ENCODE results near the gene OCRL.

OCRL gene

DNA sequence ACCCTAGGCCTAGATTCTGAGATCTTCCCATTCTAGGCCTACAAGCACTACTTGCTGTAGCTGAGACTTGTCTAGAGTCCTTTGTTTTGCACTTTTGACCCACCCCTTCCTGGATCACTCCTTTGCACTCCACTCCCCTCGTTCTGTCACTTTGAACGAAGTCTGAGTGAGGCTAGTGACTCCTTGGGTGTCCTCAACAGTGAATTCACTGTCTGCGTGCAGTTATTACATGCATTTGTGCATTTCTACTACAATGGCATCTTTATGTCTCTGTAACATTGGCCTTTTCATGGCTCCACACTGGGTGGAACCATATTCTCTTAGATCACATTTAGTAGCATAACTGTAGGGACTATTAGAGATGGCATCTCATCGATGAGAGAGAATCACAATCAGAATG is 50.5 kb downstream of the OCRL start:
- no peak for DNase-seq

DNA sequence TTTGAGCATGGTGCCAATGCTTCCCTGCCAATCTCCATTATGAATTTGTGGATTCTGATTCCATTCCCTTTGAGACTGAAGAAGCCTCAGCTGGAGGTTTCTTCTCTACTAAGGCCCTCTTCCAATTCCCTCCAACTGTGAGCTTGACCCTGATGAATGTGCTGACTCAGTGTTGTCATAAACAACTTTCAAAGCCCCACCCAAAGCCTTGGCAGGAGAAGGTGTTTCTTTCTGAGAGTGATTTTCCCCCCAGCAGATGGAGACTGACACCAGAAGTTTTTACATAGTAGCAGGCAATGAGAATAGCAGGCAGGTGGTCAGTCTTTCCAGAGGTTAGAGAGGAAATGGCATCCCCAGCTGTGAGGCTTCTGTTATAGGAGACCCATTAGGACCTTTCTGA is 53.1 kb downstream of the OCRL start:
- DNase-seq, result no peak

GRCh38 chrX:129594781-129595180 is 54.7 kb downstream of the OCRL start:
- no peak for DNase-seq

DNA sequence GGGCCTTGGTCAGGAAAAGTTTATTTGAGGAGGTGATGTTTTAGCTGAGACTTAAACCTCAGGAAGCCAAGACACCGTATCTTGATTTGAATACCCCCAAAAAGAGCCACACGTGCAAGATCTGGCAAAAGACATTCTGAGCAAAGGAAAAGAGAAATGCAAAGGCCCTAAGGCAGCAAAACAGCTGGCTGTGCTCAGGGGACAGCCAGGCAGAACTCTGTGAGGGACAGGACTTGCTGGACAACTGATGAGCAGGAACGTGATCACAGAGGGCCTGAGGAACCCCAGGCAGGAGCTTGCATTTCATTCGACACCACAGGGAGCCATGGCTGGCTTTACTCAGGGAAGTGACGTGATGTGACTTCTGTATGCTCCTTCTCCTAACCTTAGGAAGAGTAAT is 56.0 kb downstream of the OCRL start:
- no peak for DNase-seq

DNA sequence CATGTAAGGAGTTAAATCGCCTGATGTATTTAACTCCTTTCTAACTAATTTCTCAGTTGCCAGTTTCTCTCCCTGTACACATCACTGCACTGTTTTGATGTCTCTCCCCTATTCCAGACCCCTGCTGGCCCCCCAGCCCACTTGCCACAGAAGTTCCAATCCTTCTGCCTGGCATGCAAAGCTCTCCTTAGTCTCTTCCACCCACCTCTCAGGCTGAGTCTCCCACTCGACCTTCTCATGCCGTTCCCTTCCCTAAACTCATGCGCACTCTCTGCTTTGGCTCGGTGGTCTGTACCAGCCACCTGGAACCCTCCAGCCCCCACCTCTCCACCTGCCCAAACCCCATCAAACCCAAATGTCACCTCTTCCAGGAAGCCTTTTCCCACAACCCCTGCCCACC is 57.8 kb downstream of the OCRL start:
- no peak for DNase-seq

DNA sequence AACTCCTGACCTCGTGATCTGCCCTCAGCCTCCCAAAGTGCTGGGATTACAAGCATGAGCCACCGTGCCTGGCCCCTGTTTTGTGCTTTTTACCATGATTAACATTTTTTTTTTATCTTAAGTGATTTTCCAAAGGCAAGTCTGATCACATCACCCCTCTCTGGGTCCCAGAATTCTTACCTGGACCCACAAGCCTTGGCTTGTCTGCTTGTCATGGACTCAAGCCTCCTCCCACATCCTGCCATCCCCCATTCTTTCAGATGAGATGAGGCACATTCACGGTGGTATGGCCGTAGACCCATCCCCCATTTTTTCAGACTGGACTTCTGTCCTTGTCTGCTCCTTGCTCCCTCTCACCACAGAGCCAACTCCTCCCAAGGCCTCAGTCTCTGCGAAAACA is 59.4 kb downstream of the OCRL start:
- DNase-seq, result no peak

GRCh38 chrX:129599996-129600395 is 59.9 kb downstream of the OCRL start:
- no peak for DNase-seq

DNA sequence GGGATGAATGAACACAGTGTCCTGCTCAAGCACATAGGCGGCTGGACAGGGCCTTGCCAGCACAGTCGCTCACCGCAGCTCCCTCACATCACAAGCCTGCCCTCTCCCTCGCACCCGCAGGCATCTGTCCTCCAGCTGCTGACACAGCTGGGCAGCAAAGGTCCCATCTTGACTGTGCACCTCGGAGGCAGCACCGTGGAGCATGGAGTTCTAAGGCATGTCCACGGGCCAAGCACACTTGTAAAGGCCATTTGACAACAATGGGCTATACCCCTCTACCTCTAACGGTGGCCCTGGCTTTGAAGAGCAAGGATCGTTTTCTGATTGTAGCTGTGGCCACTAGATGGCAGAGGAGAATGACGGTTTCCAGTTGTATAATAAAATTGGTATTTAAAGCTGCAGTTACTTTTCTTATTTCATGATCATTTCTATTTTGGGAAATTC is 60.9 kb downstream of the OCRL start:
- DNase-seq, result peak in 1 of 2 experiments; percentile 39

DNA sequence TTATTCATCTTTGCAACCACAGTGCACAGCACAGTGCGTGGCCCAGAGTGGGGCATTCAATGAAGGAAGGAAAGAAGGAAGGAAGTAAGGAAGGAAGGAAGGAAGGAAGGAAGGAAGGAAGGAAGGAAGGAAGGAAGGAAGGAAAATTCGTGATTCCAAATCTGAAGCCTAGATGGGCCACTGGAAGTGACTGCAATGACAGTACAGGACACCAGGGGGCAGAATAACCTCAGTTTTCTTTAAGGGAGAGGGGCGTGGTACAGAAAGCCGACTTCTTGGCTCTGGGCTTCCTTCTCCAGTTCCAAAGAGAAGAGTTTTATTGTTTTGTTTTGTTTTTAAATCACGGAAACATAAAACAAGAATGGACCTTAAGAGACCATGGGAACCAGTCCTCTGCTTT is 66.9 kb downstream of the OCRL start:
- peak in 1 of 2 experiments; percentile 55 for DNase-seq

DNA sequence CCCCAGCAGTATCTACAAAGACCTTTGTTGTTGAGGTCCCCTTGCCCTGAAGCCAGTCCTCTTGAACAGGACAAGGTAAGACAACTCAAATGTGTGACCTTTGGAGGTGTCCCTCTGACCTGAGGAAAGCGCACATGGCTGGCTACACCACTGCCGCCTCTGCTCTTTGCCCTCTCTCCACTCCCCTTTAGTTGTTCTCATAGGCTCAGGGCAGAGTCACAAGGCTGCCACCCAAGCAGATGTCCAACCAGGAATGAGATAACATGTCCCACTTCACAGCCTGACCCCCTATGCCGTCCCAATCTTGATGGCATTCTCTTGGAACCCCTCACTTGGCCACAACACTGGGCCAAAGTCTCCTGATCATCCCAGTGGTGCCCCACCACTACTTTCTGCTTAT is 68.4 kb downstream of the OCRL start:
- DNase-seq, result no peak

- DNase-seq, result no peak
These were observed 69.3 kb downstream of the OCRL start for GRCh38 chrX:129609395-129609794.

DNA sequence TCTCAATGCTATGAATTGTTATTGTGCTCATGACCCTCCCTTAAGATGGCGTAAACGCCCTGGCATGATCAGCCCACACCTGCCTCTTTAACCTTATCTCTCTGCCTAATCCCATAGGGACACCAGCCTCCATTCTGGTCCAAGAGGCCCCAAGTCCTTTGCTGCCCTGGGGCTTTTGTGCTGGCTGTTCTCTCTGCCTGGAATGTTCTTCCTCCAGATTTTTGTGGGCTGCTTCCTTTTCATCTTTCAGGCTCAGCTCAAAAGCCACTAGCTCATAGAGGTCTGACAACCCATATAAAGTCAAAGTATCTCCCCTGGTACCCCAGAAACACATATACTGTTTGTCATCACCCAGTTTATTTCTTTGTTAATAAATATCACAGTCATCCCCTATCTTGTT is 72.3 kb downstream of the OCRL start:
- DNase-seq, result no peak

DNA sequence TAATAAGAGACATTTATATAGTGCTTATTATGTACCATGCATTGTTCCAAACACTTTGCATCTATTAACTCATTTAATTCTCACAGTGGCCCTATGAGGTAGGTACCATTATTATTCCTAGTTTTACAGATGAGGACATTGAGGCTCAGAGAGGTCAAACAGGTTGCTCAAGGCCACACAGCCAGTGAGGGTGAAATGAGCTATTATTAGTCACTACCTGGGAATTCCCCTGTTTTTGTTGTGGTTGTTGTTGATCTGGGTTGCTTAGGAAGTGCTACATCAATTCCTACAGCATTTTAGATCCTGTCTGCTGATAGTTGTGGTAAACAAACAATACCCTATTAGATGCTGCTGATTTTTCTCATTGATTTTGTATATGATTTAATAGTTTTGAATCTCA is 73.5 kb downstream of the OCRL start:
- no peak for DNase-seq

DNA sequence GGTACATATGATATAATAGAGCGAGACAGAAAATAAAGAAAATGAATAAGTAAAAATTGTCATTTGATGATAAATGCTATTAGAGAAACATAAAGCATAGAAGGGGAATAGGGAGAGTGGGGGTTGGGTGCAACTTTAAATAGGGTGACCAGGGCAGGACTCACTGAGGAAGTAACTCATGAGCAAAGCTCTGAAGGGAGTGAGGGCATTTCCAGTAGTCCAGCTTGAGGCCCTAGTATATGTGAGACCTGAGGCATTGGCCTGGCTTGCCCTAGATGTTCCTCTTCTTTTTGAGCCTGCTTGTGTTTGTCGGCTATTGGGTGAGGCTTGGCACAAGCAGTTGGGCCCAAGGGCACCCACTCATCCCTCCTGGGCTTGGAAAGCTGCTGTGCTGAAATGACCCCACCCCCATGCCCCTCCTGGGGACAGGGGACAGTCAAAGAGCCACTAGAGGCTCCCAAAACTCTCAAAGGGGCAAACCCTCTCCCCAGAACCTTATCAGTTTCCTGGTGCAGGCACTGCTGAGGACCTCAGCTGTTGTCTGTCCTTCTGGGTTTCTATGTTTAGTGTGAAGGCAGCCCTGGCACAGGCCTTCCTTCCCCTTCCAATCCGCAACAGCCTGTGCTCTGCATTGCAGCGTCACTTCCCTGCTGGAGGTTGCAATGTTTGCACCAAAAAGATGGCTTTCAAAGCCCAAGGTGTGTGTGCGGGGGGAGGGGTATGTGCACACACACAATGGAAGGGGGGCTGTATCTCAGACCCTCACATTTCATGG is 74.6 kb downstream of the OCRL start:
- DNase-seq, result no peak

DNA sequence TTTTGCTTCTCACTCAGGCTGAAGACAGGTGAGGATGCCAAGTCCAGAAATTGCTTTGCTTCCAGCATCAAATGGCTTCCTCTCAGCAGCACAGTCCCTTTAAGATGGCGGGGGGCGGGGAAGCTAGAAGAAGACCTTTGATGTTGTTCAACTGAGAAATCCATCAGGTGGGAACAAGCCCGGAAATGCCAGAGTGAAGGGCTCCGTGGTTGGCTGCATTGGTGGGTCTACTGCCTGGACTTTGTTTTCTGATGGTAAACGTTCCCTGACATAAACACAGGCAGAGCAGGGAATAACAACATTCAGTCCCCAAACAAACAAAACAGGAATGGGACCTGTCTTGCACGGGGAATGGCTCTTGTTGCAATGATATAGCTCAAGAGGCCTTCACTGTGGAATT is 77.4 kb downstream of the OCRL start:
- DNase-seq, result no peak

DNA sequence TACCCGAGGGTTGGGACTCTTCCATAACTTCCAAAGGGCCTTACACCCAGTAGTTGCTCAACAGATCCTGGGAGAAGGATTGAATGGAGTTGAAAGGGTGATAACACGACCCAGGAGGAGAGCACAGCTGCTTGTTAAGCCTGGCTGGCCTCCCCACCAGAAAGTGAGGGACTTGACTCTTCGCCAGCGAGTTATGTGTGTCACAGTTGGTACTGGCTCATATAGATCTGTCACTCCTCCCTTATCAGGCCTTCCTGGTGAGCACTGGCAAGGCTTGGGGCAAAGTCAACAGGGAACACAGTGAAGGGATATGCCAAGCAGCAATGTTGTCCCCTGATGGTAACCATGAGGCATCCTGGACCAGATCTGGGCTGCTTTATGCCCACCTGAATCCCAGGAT is 78.9 kb downstream of the OCRL start:
- no peak for DNase-seq

GRCh38 chrX:129622757-129623301 is 82.8 kb downstream of the OCRL start:
- no peak for DNase-seq

DNA sequence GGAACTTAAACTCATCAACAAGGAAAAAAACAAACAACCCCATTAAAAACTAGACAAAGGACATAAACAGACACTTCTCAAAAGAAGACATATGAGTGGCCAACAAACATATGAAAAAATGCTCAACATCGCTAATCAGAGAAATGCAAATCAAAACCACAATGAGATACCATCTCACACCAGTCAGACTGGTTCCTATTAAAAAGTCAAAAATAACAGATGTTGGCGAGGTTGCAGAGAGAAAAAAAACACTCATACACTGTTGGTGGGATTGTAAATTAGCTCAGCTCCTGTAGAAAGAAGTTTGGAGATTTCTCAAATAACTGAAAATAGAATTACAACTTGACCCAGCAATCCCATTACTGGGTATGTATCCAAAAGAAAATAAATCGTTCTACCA is 86.0 kb downstream of the OCRL start:
- no peak for DNase-seq

- DNase-seq, result no peak
These were observed 89.8 kb downstream of the OCRL start for GRCh38 chrX:129629837-129630236.

GRCh38 chrX:129631849-129632248 is 91.8 kb downstream of the OCRL start:
- no peak for DNase-seq

DNA sequence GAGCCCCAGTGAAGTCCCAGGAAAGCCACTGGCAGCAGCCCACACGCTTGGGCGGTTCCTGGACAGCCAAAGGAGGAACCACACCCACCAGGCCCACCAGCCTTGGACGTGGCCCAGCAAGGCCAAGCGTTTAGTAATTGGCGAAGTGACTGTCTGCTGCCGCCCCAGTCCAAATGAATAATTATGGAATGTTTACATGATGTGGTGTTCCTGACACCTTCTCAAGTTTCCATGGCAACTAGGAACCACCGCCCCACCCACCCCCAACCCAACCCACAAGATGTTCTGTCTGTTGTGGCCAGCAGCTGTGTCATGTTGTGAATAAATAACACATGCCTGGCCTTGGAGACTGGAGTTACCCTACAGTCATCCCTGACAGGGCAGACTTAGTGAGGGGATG is 92.4 kb downstream of the OCRL start:
- DNase-seq, result no peak

DNA sequence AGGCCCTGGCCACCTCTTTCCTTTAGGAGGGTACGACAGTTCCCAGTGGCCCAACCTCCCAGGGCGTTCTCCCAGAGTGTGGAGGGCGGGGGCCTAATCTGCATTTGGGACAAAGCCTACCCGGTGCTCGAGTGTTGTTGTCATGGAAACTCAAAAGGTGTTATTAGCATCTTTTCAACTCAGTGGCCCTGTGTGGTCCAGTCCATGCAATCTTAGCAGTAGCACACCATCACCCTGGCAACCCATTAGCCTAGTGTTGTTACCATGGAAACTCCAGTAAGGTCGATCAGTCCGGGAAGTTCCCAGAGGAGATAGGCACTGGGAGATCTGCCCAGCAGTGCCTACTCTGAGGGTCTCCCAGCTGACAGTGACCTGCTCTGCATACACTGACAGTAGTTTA is 94.5 kb downstream of the OCRL start:
- peak; percentile 35 to 60 for DNase-seq

DNA sequence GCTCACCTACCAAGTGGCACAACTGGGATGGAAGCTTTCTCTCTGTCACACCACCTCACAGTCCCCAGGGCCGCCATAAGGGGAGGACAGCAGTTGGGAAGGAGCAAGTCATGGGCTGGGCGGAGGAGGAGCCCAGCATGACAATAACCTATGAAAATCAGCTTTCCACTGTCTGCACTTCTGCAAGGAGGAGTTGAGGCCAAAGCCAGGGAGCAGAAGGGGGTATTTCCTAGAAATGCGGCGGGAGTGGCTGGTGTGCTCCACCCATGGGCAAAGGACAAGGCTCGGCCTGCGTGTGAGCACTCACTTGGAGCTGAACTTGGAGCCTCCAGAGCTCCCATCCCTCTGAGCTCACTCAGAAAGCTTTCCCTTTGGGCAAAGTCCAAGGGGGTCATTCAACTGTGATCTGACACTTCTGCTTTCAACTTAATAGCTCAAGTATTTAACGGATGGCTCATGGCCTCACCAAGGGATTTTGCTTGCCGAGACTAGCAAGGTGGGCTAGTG is 96.2 kb downstream of the OCRL start:
- no peak for DNase-seq

DNA sequence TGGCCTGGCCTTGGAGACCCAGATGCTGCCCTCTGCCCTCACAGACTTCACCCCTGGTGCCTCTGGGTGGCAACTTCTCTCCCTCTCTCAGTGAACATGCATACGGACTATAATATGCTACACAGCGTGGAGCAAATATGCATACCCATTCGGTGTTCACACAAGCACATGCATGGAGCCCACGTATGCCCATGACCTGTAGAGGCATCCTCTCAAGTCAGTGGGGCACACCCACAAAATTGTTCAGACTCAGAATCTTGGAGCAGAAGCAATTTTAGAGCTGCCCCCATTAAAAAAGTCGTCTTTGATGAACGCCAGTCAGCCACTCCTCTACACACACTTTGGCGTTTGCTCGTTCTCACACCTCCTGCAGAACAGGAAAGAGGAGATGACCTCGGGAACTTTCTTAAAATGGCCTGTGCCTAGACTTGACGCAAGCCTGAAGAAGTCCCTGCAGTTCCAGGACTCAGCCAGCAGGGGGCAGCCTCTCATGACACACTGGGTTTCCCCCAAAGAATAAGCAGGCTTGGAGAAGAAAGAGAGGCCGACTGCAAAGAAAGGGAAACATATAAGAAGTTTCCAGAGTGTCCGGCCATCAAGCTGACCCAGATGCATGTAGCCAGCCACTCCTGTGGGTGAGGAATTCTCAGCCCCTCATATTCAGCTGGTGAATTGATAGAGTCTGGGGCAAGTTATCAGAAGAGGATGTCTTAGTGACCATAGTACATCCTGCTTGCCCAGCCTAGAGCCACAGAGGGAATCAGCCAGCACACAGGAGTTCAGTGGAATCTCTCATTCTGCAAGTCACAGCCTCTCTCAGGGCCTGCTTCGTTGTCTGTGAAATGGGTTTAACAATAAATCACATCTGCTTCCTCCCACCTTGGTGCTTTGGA is 97.4 kb downstream of the OCRL start:
- peak; percentile 22 to 73 for DNase-seq

Data from NCI-H524 (cell line).